SK-MEL-5 (cell line): ENCODE data around the gene ATL3. TPM values are rescaled to one million over a fixed set of nuclear protein-coding genes. Genes with fewer than 3 reads are reported as not detected.
A peak's percentile ranks its signal among the peaks of the same experiment; 100 is the strongest.
"Not testable (repeated sequence)": the region's sequence is repeated elsewhere in the genome, so short reads cannot be mapped to it uniquely, and the experiment has no call there.

Source experiments
- DNase-seq: peaks from one replicate; pipeline ENCODE4 v3.0.0-alpha.2; 2016; ENCODE audit warnings: low read depth, low spot score
- in situ Hi-C: cut with HindIII; loops from 2 replicates; pipeline ENCODE4 v1.10.0; 2016; ENCODE audit warnings: low sequenced_read_pairs, high pct_unique_total_duplicates, low pct_unique_long_range_greater_than_20kb
- total RNA-seq: library from RNA; depleted of rRNA; stranded (reverse); fragments of >200 nt; shearing (Covaris generic); gene quantifications from 2 replicates; pipeline ENCODE4 v1.2.3, GENCODE V29; 2014

Gene ATL3
- total RNA-seq, 1 experiment from 2014 or later, result 44.0 TPM

DNA sequence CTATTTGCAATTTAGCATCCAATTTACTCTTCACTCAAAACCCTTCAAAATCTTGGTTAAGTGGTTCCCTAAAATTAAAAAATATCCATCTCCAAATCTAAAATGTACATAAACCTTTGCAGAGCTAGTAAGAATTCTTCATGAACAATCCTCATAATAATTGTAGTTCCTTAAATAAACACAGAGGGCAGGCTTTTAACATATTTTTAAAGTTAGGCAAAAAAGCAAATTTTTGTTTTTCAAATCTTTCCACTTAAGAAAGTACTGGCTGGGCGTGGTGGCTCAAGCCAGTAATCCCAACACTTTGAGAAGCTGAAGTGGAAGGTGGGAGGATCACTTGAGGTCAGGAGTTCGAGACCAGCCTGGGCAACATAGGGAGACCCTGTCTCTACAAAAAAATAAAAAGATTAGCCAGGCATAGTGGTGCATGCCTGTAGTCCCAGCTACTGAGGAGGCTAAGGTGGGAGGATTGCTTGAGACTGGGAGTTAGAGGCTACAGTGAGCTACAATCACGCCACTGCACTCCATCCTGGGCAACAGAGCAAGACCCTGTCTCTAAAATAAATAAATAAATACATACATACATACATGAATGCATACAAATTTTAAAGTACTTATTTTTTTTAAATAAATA, 31.9 kb downstream of the ATL3 start:
- in situ Hi-C loops, result no loop called here
- peak; percentile 14 for DNase-seq

DNA sequence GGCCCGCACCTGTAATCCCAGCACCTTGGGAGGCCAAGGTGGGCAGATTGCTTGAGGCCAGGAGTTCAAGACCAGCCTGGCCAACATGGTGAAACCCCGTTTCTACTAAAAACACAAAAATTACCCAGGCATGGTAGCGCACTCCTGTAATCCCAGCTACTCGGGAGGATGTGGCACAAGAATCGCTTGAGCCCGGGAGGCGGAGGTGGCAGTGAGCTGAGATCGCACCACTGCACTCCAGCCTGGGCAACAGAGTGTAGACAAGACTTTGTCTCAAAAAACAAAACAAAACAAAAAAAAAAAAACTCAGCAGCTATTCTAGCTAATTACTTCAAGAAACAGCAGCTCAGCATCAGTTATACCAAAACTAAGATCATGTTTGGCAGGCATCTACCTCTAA, 32.7 kb downstream of the ATL3 start:
- in situ Hi-C loops, result not testable (repeated sequence)

DNA sequence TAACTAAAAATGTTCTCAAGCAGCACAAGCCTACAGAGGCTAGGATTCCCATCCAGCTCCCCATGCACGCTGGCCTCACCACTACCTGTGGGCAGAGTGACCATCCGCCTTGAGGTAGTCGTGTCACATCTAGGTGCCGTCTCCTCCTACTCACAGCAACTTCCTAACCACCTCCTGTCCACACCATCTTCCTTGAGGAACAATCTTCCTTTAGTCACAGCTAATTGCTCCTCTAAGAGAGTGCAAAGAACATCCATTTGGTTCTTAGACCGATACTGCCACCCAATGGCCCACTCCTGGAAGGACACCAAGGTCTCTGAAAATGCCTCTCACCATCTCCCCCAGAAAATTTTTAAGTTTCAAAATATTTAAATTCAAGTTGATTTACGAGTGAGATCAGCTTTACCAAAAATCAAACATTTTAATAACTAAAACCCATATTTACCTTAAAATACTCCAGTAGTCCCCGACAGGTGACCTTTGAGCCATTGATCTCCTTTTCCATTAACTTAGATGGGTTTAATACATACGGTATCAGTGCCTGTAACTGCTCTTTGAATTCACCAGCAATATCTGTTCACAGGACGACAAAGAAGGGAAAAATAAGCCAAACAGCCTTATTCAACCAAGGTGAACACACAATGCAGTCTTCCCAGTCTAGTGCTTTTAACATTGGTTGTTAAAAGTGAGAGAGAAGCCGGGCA, 35.3 kb downstream of the ATL3 start:
- in situ Hi-C loops, result no loop called here
- DNase-seq, result peak; percentile 68

More for the DNA sequence above, 32.7 kb downstream of the ATL3 start:
- DNase-seq, result not testable (repeated sequence)

DNA sequence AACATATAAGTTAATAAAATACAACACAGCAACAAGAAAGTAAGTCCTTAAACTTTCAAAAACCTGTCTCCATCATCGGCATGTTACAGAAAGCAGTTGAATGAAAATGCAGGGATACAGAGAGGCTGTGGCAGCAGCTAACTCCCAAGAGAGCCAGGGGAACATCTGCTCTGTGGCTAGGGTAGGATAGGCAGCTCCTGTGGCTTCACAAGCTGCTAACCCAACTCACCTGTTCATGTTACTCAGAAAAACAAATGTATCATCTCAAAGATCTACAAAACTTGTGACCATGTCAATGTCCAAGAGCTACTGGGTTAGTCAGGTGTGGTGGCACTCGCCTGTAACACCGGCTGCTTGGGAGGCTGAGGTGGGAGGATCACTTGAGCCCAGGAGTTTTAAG, 41.8 kb downstream of the ATL3 start:
- in situ Hi-C loops, result no loop called here
- DNase-seq, result no peak

DNA sequence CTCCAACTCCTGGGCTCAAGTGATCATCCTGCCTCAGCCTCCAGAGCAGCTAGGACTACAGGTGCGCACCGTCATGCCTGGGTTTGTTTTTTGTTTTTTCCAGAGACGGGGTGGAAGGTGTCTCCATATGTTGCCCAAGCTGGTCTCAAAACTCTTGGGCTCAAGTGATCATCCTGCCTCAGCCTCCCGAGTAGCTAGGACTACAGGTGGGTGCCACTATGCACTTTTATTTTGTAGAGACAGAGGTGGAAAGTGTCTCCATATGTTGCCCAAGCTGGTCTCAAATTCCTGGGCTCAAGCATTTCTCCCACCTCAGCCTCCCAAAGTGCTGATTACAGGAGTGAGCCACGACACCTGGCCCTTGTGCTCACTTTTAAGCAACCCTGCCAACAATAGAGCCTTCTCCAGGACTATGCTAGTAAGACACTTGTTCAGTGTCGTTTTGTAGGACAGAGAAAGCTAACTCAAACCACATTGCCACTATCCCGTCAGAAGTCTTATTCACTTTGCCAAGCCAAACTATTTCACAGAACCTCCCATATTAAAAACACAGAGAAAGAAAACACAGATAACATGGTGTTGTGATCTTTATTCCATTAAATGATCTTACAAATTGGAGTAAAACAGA, 47.5 kb downstream of the ATL3 start:
- in situ Hi-C loops, result no loop called here
- no peak for DNase-seq

DNA sequence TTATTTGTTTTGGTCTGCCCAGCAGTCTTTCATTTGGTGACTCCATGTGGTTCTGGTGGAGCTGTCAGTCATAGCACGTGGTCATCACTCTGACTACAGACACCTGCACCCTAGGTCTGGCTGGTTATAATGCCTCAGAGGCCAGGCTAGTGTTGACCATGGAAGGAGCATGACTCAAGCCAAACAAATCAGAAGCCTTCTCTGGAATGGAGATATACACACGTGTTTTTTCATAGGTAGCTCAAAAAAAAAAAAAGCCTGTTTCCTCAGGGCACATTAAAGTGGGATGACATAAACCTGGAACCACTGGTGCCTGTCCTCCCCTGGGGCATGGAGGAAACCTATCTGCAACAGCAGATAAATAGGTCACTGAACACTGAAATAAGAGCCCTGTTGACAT, 48.9 kb downstream of the ATL3 start:
- in situ Hi-C loops, result no loop called here
- no peak for DNase-seq

DNA sequence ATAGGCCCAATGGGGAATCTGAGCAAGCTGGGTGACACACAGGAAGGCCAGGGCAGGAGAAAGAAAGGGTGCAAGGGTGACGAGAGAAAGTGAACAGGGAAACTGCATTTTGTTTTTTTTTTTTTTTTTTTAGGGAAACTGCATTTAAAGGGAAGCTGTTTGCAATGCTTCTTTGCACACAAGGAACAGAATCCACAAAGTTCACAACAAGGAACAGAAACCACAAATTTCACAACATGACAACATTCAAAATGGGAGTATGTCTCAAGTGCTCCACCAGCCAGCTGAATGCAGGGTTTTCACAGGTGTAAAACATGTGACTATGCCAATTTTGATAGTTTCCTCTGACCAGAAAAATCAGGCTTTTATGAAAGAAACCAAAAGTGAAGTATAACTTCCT, 50.1 kb downstream of the ATL3 start:
- in situ Hi-C loops, result no loop called here
- peak; percentile 9 for DNase-seq

DNA sequence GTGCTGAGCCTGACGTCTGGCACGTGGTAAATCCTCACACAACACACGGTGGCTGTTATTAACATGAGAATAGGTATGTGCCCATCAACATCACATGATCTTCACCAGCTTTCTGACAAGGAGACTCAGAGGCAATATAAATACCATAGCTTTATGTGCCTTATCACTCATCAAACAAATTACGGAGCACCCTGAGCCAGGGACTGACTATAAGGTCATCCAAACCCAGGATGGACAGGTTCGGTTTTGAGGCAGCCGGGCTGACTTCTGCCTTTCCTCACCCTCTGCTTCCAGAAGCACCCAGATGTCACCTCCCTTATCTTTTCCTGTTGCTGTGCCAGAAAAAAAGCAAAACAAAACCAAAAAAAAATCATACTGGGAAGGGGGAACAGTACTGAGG, 51.2 kb downstream of the ATL3 start:
- in situ Hi-C loops, result no loop called here
- no peak for DNase-seq

DNA sequence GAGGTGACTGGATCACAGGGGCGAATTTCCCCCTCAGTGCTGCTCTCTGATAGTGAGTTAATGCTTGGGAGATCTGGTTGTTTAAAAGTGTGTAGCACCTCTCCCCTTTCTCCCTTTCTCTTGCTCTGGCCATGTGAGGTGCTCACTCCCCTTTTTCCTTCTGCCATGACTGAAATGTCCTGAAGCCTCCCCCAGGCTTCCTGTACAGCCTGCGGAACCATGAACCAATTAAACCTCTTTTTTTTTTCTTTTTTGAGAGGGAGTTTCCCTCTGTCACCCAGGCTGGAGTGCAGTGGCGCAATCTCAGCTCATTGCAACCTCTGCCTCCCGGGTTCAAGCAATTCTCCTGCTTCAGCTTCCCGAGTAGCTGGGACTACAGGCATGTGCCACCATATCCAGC, 53.5 kb downstream of the ATL3 start:
- DNase-seq, in situ Hi-C loops: not testable (repeated sequence)

DNA sequence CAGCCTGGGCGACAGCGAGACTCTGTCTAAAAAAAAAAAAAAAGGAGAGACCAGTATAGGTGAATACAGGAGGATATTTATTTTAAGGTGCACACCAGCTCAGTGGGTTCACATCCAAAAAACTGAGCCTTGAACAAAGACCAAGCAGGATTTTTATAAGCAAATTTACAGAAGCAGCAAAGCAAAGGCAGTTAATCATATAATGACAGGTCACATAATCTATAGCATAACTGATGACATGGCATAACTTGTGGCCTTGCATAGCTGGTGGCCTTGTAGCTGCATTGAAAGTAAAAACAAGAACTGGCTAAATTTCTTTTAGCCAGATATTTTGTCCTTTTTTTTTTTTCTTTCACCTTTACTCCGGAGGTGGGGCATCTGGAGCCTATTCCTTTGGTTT, 54.2 kb downstream of the ATL3 start:
- in situ Hi-C loops, result no loop called here
- DNase-seq, result no peak

DNA sequence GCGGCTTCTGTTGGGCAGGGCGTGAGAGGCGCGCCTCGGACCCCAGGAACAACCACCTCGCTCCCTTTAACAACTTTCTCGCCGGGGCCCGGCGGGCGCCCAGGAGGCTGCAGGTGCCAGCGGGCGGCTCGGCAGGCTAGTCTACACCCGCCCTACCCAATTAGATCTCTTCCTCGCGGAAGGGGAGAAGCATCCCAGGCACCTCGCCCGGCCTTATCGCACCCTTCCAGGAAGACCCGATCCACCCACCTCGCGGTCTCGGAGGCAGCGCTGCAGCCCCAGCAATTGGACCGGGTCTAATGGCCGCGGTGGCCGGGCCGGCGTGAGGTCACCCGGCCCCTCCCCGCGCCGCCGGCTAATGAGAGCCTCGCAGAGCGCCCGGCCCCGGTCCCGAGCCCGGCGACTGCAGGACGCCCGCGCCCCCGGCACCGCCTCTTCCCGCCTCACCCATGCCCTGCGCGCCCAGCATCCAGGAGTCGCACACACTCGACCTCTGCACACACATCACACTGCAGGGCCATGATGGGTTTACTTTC, 57.0 kb downstream of the ATL3 start, which contains the start of gene PLAAT3:
Gene PLAAT3 (minus strand): TSS at position 298 of the 536 bp plus-strand sequence. CDS start 419 bp downstream, outside the sequence.
- in situ Hi-C loops, result no loop called here
- DNase-seq, result peak; percentile 7

DNA sequence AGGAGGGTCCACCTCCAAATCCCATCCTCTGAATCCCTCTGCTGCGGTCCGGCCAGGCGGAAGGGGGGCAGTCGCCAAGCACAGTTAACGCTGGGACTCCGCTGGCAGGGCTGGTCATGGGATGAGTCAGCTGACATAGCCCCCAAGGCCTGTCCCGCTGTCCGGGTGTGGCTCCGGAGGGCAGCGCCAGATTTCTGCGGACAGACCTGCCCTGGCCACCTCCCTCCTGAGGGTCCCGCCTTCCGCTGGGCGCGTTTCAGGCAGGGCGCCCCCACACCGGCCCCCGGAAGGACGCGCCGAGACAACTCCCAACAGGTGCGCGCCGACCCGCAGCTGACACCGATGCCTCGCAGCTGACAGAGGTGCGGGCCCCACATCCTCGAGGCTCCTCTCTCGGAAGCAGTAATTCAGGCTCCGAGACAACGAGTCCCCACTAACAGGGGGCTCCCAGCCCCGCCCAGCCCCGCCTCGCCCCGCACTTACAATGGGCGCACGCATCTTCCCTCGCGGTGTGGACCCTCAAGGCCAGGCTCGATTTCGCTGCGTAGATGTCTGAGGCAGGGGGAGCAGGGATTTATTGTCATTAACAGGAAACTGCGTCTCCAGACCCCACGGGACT, 57.5 kb downstream of the ATL3 start:
- in situ Hi-C loops, result no loop called here
- DNase-seq, result no peak

DNA sequence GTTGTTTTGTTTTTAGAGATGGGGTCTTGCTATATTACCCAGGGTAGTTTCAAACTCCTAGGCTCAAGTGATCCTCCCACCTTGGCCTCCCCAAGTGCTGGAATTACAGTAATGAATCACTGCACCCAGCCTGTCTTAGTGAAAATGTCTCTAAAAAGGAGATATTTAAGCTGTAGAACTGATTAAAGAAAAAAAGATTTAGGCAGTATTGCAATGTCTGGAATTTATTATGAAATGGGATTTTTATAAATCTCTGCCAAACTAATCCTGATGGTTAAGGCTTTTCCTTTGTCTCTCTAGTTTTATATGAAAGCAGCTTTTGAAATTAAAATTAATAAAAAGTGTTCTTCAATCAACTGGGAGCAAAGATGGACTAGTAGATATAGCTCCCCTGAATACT, 59.0 kb downstream of the ATL3 start:
- in situ Hi-C loops, result no loop called here

DNA sequence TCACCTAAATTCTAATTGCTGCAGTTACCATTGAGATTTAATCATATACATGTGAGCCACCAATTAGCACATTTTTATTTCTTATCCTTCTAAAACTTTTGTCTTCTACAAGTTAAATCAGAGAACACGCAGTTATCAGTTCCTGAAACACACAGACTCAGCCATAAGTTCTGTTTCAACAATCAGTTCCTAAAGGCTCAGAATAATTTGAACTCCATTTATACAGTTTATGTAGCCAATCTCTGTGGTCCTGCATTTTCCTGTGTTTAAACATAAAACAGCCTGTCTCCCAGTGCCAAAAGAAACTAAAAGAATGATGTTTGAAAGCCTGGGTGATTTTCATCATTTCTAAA, 59.8 kb downstream of the ATL3 start:
- DNase-seq, result no peak
- in situ Hi-C loops, result no loop called here

More for the DNA sequence above, 59.0 kb downstream of the ATL3 start:
- no peak for DNase-seq

DNA sequence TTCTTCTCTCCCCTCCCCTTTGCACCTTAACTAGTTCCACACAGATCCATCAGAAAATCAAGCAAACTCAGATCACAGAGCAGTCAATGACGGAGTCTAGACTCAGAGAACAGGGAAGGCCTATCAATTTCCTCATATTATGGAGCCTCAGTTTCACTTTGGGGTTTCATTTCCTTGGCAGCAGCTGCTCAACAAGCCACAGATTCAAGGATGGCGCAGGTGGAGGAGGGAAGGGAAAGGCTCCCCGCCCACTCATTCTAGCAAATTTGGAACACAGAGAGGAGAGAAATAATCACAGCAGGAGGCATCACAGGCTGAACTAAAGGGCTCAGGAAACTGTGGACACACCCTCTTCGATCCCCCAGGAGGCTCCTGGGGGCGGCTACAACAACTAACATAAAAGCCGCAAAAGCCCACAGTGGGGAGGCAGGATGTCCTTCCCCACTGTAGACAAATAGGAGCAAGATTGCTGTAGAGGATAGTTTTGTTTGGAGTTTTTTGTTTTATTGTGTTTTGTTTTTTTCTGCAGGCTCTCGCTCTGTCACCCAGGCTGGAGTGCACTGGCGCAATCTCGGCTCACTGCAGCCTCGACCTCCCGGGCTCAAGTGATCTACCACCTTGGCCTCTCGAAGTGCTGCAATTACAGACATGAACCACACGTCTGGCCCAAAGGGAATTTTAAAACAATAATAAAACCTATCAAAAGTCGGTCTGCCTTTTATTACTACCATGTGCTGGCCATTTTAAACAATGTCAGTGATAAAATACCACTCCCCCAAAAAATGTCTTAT, 60.4 kb downstream of the ATL3 start:
- in situ Hi-C loops, result no loop called here

DNA sequence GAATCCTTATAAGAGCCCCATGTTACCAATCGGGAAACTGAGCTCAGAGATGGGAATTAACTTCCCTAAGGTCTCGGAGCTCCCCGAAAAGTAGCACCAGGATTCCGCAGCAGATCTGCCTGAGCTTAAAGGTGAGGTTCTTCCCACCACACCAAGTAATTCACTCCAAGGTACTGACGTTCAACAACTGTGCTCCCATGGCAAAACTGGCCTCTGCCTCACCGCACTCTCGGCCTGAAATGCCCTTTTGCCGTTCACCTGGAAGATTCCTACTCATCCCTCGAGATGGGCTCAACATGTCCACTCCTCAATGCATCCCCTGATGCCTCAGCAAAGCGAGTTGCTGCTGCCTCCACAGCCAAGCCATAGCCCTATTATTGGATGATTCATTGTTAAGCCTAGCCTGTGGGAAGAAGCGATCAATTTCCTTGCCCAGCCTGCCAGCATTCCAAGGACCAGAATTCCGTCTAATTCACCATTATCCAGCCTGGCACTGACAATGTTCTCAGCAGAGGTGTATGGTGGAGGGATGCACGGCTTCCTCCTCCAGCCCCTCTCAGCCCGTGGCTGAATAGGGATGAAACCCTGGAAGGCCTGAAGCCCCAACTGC, 61.1 kb downstream of the ATL3 start:
- in situ Hi-C loops, result no loop called here
- no peak for DNase-seq

More for the DNA sequence above, 60.4 kb downstream of the ATL3 start:
- DNase-seq, result no peak

DNA sequence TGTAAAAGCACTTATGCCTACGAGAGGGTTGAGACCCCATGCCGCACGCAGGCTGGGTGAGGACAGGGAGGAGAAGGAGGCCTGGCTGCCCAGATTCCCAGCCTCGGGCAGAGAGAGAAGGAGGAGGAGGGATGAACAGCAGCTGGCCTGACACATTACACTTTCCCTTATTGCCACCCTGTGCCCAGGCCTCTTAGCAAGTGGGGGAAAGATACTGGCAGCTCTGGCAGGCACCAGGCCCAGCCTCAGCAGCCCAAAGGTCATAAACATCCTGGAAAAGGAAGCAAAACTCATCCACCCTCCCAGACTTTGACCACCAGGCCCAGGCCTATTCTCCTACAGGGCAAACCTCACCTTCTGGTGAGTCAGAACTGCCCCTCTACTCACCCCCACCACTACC, 61.6 kb downstream of the ATL3 start:
- in situ Hi-C loops, result no loop called here
- no peak for DNase-seq
